OCI-LY1 (cell line): Measurements from ENCODE around the gene PDE1A.

Experiments
- CTCF ChIP-seq: fragments of 200-600 bp; sonication (generic), shearing (Covaris generic); IDR thresholded peaks from 2 replicates; pipeline ENCODE4 v1.5.1; 2017; ENCODE audit warnings: mild to moderate bottlenecking, antibody characterized with exemption, low read length, moderate library complexity, mixed read lengths
- EZH2 ChIP-seq: fragments of 200-600 bp; sonication (generic), shearing (Covaris generic); IDR thresholded peaks from 2 replicates; pipeline ENCODE4 v1.8.0; 2017; ENCODE audit warnings: borderline replicate concordance, mixed run types, mild to moderate bottlenecking, antibody characterized with exemption, low read length, moderate library complexity, mixed read lengths

GRCh38 chr2:182103526-182103925 is 323.3 kb downstream of the PDE1A start:
- no peak for TF ChIP-seq CTCF
- TF ChIP-seq EZH2: no peak
